Measurements from ENCODE around the gene PFKL.

- no peak for TF ChIP-seq CTCF (optimal IDR thresholded peaks at IDR 0.05 in 1 of 3, IDR thresholded peaks at IDR 0.05 in 1 of 3, conservative IDR thresholded peaks at IDR 0.05 in 1 of 3; ENCODE audit: extremely low read depth in 1 of 3, insufficient read depth in 2 of 3, low read length in 3 of 3)
- TF ChIP-seq EZH2 (IDR thresholded peaks at IDR 0.05; ENCODE audit: low read length) = no peak
Measured at GRCh38 chr21:44332383-44332782, 32.5 kb downstream of the PFKL start.

All from keratinocyte (primary cell).